A549 (cell line): ENCODE measurements around the gene TMEM183A. TPM values are rescaled to one million over a fixed set of nuclear protein-coding genes. Genes with fewer than 3 reads are reported as not detected.

Experiments
- ATAC-seq, 2 experiments: fragments of 200-7000 bp in 1 of 2; fragments of >200 bp in 1 of 2; cut with Nextera tagmentation in 1 of 2; cut with Tn5 transposase in 1 of 2; 3 replicates each; pipeline versions ENCODE4 v1.8.0 to v1.9.1; 2018 to 2020; ENCODE audit warnings: mild to moderate bottlenecking in 1 of 2, moderate library complexity in 1 of 2
- CTCF ChIA-PET: fragments of 300-600 bp; sonication (Branson Sonifier 250); formaldehyde crosslinking; extraction: SDS; loops from one replicate; lab custom pipeline; 2021; ENCODE audit warnings: antibody characterized with exemption, inconsistent platforms; lab: Yijun Ruan, JAX
- POLR2A ChIA-PET: fragments of 350-600 bp; formaldehyde crosslinking; extraction: SDS; loops from one replicate; lab custom pipeline; 2021; ENCODE audit warnings: antibody characterized with exemption, inconsistent platforms; lab: Yijun Ruan, JAX
- DNase-seq, 2 experiments: peaks; one replicate each; pipeline versions ENCODE4 v3.0.0 to v3.0.0-alpha.2; 2011 to 2016; ENCODE audit warnings: low read depth in 1 of 2, low spot score in 1 of 2
- FAIRE-seq: peaks from 2 replicates; lab custom pipeline; 2011; peaks lifted over from hg19 to GRCh38; lab: Jason Lieb, UNC
- H3K27ac ChIP-seq, 2 experiments: fragments of >200 bp; sonication (Bioruptor Twin); formaldehyde crosslinking; 3 replicates each; pipeline ENCODE4 v1.5.1; 2016 to 2017
- H3K4me1 ChIP-seq: fragments of >200 bp; sonication (Bioruptor Twin); formaldehyde crosslinking; 3 replicates; pipeline ENCODE4 v1.6.1; 2016
- H3K4me2 ChIP-seq: fragments of >200 bp; sonication (Bioruptor Twin); formaldehyde crosslinking; 3 replicates; pipeline ENCODE4 v1.6.1; 2016
- H3K4me3 ChIP-seq: fragments of >200 bp; sonication (Bioruptor Twin); formaldehyde crosslinking; 3 replicates; pipeline ENCODE4 v1.5.1; 2016
- H3K9me3 ChIP-seq: fragments of >200 bp; sonication (Bioruptor Twin); formaldehyde crosslinking; 3 replicates; pipeline ENCODE4 v1.6.1; 2016
- CBX2 ChIP-seq: fragments of 200-600 bp; sonication (generic); IDR thresholded peaks from 2 replicates; pipeline ENCODE4 v1.6.1; 2016; ENCODE audit warnings: low read depth, mild to moderate bottlenecking, borderline replicate concordance
- E2F6 ChIP-seq: IDR thresholded peaks from 2 replicates; pipeline ENCODE4 v1.6.1; 2012; ENCODE audit warnings: low read depth, borderline replicate concordance
- EHF ChIP-seq: fragments of 250-450 bp; sonication (Bioruptor Pico); IDR thresholded peaks from 2 replicates; pipeline ENCODE4 v1.5.0; 2020; ENCODE audit warnings: mild to moderate bottlenecking
- FOSB ChIP-seq: fragments of 250-450 bp; sonication (Bioruptor Pico); IDR thresholded peaks from 2 replicates; pipeline ENCODE4 v1.5.0; 2020; ENCODE audit warnings: mild to moderate bottlenecking, moderate library complexity
- FOSL2 ChIP-seq, 2 experiments: fragments of 450-650 bp in 1 of 2; fragments of >200 bp in 1 of 2; sonication (Bioruptor Twin) in 1 of 2; formaldehyde crosslinking; IDR thresholded peaks; 2 replicates each; pipeline versions ENCODE4 v1.5.0 to v1.6.1; 2016 to 2020; ENCODE audit warnings: mild to moderate bottlenecking in 1 of 2, moderate library complexity in 1 of 2
- GATA3 ChIP-seq: IDR thresholded peaks from 2 replicates; pipeline ENCODE4 v1.6.1; 2012; ENCODE audit warnings: borderline replicate concordance
- JUN ChIP-seq, 2 experiments: fragments of >200 bp; sonication (Bioruptor Twin); formaldehyde crosslinking; IDR thresholded peaks; 2 replicates in 1 of 2; 3 replicates in 1 of 2; pipeline ENCODE4 v1.6.1; 2016 to 2017
- KDM1A ChIP-seq: fragments of 200-600 bp; sonication (generic); IDR thresholded peaks from 2 replicates; pipeline ENCODE4 v1.6.1; 2016; ENCODE audit warnings: low read depth, mild to moderate bottlenecking
- KDM5A ChIP-seq: fragments of 200-600 bp; sonication (generic); IDR thresholded peaks from 2 replicates; pipeline ENCODE4 v1.6.1; 2016; ENCODE audit warnings: antibody characterized with exemption, mild to moderate bottlenecking
- MYC ChIP-seq: IDR thresholded peaks from 2 replicates; pipeline ENCODE4 v1.6.1; 2012; ENCODE audit warnings: mild to moderate bottlenecking, inconsistent platforms, low read length, improper control_type of control experiment, borderline replicate concordance
- PHF8 ChIP-seq: fragments of 200-600 bp; sonication (generic); IDR thresholded peaks from 2 replicates; pipeline ENCODE4 v1.6.1; 2016; ENCODE audit warnings: low read depth, mild to moderate bottlenecking, antibody characterized with exemption, moderate library complexity, borderline replicate concordance
- POLR2A ChIP-seq: IDR thresholded peaks from 2 replicates; pipeline ENCODE4 v1.6.1; 2012; ENCODE audit warnings: mild to moderate bottlenecking, low read length
- POLR2AphosphoS2 ChIP-seq: conservative IDR thresholded peaks from 2 replicates; pipeline ENCODE4 v1.6.1; 2012; ENCODE audit warnings: low read length, improper control_type of control experiment, inconsistent platforms
- REST ChIP-seq: fragments of 200-600 bp; sonication (generic); IDR thresholded peaks from 2 replicates; pipeline ENCODE4 v1.6.1; 2016; ENCODE audit warnings: antibody characterized with exemption, mild to moderate bottlenecking, moderate library complexity
- RNF2 ChIP-seq: fragments of 200-600 bp; sonication (generic); IDR thresholded peaks from 2 replicates; pipeline ENCODE4 v1.6.1; 2016; ENCODE audit warnings: low read depth, mild to moderate bottlenecking, antibody characterized with exemption, moderate library complexity, borderline replicate concordance
- SMC3 ChIP-seq: fragments of >200 bp; sonication (Bioruptor Twin); formaldehyde crosslinking; IDR thresholded peaks from 3 replicates; pipeline ENCODE4 v1.6.1; 2018; ENCODE audit warnings: inconsistent platforms
- ZFP36 ChIP-seq: fragments of 450-650 bp; IDR thresholded peaks from 2 replicates; pipeline ENCODE4 v1.6.1; 2014; ENCODE audit warnings: borderline replicate concordance; ENCODE audit not compliant: partially characterized antibody
- ZNF302 ChIP-seq: fragments of 250-450 bp; sonication (Bioruptor Pico); IDR thresholded peaks from 2 replicates; pipeline ENCODE4 v1.9.0; 2021; ENCODE audit warnings: inconsistent platforms, mild to moderate bottlenecking, moderate library complexity
- WGBS: methylation state at CpG from one replicate; pipeline ENCODE4 v1.1.6; 2017; ENCODE audit errors: missing lambda C conversion rate; 5-methylcytosine and 5-hydroxymethylcytosine counted together
- polyA plus RNA-seq, 4 experiments: library from polyadenylated mRNA; depleted of rRNA in 3 of 4; stranded (reverse); fragments of >200 nt; fragmentation: RNase III in 1 of 4; extraction: RNeasy Plus Mini Kit Qiagen cat#74134 plus additional on column Dnase treatment in 1 of 4; gene quantifications; 2 replicates in 3 of 4; 3 replicates in 1 of 4; pipeline ENCODE4 v1.2.3, GENCODE V29; 2011 to 2017
- TF ChIP-seq, protein P1 (sequence below): IDR thresholded peaks from 2 replicates; pipeline ENCODE4 v1.6.1; 2012
- TF ChIP-seq, protein P2 (sequence below): fragments of >200 bp; sonication (Bioruptor Twin); formaldehyde crosslinking; IDR thresholded peaks from 3 replicates; pipeline ENCODE4 v1.5.1; 2016
- TF ChIP-seq, protein P3 (sequence below): fragments of >200 bp; sonication (Bioruptor Twin); formaldehyde crosslinking; IDR thresholded peaks from 3 replicates; pipeline ENCODE4 v1.6.1; 2016

The TMEM183A gene
- polyA plus RNA-seq, 2 of the 4 experiments (the other 2 are of a cell fraction) = 48.4 to 114 TPM

DNA sequence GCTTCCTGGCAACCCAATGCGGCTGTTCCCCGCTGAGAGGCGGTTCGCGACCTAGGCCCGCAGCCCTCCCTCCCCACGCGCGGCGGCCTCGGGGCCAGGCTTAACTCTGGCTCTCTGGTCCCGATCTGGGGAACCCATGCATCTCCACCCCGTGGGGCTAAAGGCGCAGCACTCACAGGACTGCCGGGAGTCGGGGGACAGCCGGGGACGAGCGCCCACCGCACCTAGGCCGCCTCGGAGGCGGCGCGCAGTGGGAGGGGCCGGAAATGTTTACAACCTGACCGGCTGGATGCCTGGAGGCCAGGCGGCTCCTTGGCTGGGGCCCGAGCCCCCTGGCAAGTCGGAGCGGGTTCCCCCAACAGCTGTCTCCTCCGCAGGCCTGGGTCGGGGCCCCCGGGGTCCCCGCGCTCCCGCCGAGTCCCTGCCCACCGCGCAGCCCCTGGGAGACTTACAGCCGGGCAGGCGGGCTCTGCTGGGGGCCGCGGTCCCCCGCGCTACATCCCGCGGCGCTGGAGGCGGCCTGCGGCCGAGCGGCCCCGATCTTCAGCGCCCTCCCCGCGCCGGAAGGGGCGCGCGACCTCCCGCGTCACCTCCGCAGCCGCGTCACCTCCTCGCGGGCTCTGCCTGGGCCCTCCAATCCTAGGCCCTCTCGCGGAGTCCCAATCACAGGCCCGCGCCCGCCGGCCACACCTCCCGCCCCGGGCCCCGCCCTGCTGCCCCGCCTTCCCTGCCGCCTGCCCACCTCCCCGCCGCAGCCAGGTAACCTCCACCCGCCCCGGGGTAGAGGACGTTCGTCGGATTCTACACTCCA is 49.2 kb upstream of the TMEM183A start, which contains the start of gene ADIPOR1:
ADIPOR1 (minus strand) TSS at position 580 of the 811 bp plus-strand sequence. CDS start 7,242 bp downstream, outside the sequence.
- H3K4me3 ChIP-seq = peak within 1 kb of the TSS; percentile 96
- TF ChIP-seq FOSB = no peak
- TF ChIP-seq MYC = no peak
- TF ChIP-seq, protein P1, sequence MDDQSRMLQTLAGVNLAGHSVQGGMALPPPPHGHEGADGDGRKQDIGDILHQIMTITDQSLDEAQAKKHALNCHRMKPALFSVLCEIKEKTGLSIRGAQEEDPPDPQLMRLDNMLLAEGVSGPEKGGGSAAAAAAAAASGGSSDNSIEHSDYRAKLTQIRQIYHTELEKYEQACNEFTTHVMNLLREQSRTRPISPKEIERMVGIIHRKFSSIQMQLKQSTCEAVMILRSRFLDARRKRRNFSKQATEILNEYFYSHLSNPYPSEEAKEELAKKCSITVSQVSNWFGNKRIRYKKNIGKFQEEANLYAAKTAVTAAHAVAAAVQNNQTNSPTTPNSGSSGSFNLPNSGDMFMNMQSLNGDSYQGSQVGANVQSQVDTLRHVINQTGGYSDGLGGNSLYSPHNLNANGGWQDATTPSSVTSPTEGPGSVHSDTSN = no peak; the same call in 1 of the 2 replicates
- no peak for TF ChIP-seq CBX2
- no peak for TF ChIP-seq EHF (CRISPR knock-in tag)
- TF ChIP-seq FOSL2 (IDR thresholded peaks at IDR 0.05) = no peak
- 0 out of 2 replicates have a peak, but pooled peaks have one; percentile 4 for TF ChIP-seq FOSL2 (CRISPR knock-in tag; IDR thresholded peaks at IDR 0.05)
- no peak for TF ChIP-seq ZNF302 (CRISPR knock-in tag)
- TF ChIP-seq GATA3 = no peak
- peak; percentile 96 for TF ChIP-seq PHF8
- peak; percentile 74 for TF ChIP-seq POLR2A
- TF ChIP-seq REST = no peak
- TF ChIP-seq, protein P2, sequence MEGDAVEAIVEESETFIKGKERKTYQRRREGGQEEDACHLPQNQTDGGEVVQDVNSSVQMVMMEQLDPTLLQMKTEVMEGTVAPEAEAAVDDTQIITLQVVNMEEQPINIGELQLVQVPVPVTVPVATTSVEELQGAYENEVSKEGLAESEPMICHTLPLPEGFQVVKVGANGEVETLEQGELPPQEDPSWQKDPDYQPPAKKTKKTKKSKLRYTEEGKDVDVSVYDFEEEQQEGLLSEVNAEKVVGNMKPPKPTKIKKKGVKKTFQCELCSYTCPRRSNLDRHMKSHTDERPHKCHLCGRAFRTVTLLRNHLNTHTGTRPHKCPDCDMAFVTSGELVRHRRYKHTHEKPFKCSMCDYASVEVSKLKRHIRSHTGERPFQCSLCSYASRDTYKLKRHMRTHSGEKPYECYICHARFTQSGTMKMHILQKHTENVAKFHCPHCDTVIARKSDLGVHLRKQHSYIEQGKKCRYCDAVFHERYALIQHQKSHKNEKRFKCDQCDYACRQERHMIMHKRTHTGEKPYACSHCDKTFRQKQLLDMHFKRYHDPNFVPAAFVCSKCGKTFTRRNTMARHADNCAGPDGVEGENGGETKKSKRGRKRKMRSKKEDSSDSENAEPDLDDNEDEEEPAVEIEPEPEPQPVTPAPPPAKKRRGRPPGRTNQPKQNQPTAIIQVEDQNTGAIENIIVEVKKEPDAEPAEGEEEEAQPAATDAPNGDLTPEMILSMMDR = no peak
- TF ChIP-seq JUN (IDR thresholded peaks at IDR 0.05) = peak; percentile 39 to 75; a peak in 3 of 5 replicates
- TF ChIP-seq SMC3 = no peak
- TF ChIP-seq POLR2AphosphoS2 = no peak
- TF ChIP-seq KDM5A = peak; percentile 35; the same call in 1 of the 2 replicates
- no peak for TF ChIP-seq RNF2
- TF ChIP-seq ZFP36 = no peak
- TF ChIP-seq, protein P3, sequence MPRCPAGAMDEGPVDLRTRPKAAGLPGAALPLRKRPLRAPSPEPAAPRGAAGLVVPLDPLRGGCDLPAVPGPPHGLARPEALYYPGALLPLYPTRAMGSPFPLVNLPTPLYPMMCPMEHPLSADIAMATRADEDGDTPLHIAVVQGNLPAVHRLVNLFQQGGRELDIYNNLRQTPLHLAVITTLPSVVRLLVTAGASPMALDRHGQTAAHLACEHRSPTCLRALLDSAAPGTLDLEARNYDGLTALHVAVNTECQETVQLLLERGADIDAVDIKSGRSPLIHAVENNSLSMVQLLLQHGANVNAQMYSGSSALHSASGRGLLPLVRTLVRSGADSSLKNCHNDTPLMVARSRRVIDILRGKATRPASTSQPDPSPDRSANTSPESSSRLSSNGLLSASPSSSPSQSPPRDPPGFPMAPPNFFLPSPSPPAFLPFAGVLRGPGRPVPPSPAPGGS = peak; percentile 62; the same call in 2 of the 3 replicates
- TF ChIP-seq E2F6 = no peak
- TF ChIP-seq KDM1A = no peak
- H3K27ac ChIP-seq = peak within 1 kb of the TSS; percentile 97
- WGBS = 2% methylated on average over 31 of the region's 86 CpGs
- POLR2A ChIA-PET = no interaction called here
- no peaks in the 10 kb centered on the region for H3K9me3 ChIP-seq
- CTCF ChIA-PET = no interaction called here
- ATAC-seq (peak; percentile 98 to 99), DNase-seq (peak; percentile 83 to 95), FAIRE-seq (no peak)
- H3K4me2 ChIP-seq = peak within 1 kb of the TSS; percentile 91
- H3K4me1 ChIP-seq = peaks cover 37% of the 10 kb centered on the region
